ENCODE measurements around the gene EIF4E. TPM values are rescaled to one million over a fixed set of nuclear protein-coding genes. Genes with fewer than 3 reads are reported as not detected.
"Not testable (repeated sequence)": the region's sequence is repeated elsewhere in the genome, so short reads cannot be mapped to it uniquely, and the experiment has no call there.

EIF4E gene

GRCh38 chr4:98833384-98833783, 95.5 kb downstream of the EIF4E start:
- Histone ChIP-seq H3K18ac (ENCODE audit: low read length) (no peak overlapping the region), H3K4me2 (ENCODE audit: low read length) (no peak overlapping the region), H3K9ac (ENCODE audit: low read length) (no peak overlapping the region), H2BK15ac (replicated peaks; ENCODE audit: low read depth) (no peak overlapping the region), H3K36me3 (ENCODE audit: control insufficient read depth, insufficient read depth, low read length) (no peaks in the 10 kb centered on the region), H3K27me3 (ENCODE audit: insufficient read depth, low read length, poor library complexity) (no peaks in the 10 kb centered on the region), H3K23ac (ENCODE audit: low read length) (no peak overlapping the region), H2BK120ac (ENCODE audit: low read depth, low read length) (no peak overlapping the region), H2AK5ac (ENCODE audit: low read length) (no peak overlapping the region), H3K4me1 (ENCODE audit: control insufficient read depth, low read depth, low read length) (no peaks in the 10 kb centered on the region), H2BK5ac (ENCODE audit: low read length) (no peak overlapping the region), H3K79me2 (ENCODE audit: control insufficient read depth, insufficient read depth, low read length) (no peaks in the 10 kb centered on the region), H3K4me3 (ENCODE audit: low read length) (no peak overlapping the region), H3K56ac (ENCODE audit: low read length) (no peak overlapping the region), H4K8ac (ENCODE audit: low read depth, low read length) (no peak overlapping the region), H3K27ac (ENCODE audit: low read depth, low read length) (no peak overlapping the region), H3K79me1 (ENCODE audit: low read length) (no peaks in the 10 kb centered on the region), H4K5ac (ENCODE audit: low read length) (no peak overlapping the region), H3K4ac (ENCODE audit: low read depth, low read length) (no peak overlapping the region)
- peak; percentile 28 for DNase-seq
- WGBS (ENCODE audit: extremely low coverage, insufficient coverage, low lambda C conversion rate) = no CpG with 5 or more reads among the region's 1 CpG

- not testable (repeated sequence) for H2BK15ac ChIP-seq (replicated peaks; ENCODE audit: low read depth); H3K4me3 ChIP-seq (ENCODE audit: low read length); H4K5ac ChIP-seq (ENCODE audit: low read length); H3K4me2 ChIP-seq (ENCODE audit: low read length); H3K79me1 ChIP-seq (ENCODE audit: low read length); H3K4ac ChIP-seq (ENCODE audit: low read depth, low read length); H3K9ac ChIP-seq (ENCODE audit: low read length); H3K56ac ChIP-seq (ENCODE audit: low read length); H3K23ac ChIP-seq (ENCODE audit: low read length); H3K27me3 ChIP-seq (ENCODE audit: insufficient read depth, low read length, poor library complexity); H4K8ac ChIP-seq (ENCODE audit: low read depth, low read length); H2BK5ac ChIP-seq (ENCODE audit: low read length); H3K4me1 ChIP-seq (ENCODE audit: control insufficient read depth, low read depth, low read length); H3K79me2 ChIP-seq (ENCODE audit: control insufficient read depth, insufficient read depth, low read length); DNase-seq; H2BK120ac ChIP-seq (ENCODE audit: low read depth, low read length); H3K36me3 ChIP-seq (ENCODE audit: control insufficient read depth, insufficient read depth, low read length); H3K27ac ChIP-seq (ENCODE audit: low read depth, low read length); H3K18ac ChIP-seq (ENCODE audit: low read length); H2AK5ac ChIP-seq (ENCODE audit: low read length)
- no CpG with 5 or more reads among the region's 1 CpG for WGBS (ENCODE audit: extremely low coverage, insufficient coverage, low lambda C conversion rate)
Measured at GRCh38 chr4:98831036-98831435, 97.9 kb downstream of the EIF4E start.

Small RNA genes within 50 kb of the gene (small RNA-seq; reads per million reads assigned to genes)
- not detected for gene RNU7-149P (ENCODE audit: insufficient read depth)
- gene TBCAP3 (ENCODE audit: insufficient read depth) = not detected

All from mesendoderm (in vitro differentiated cells).